ENCODE data around the gene CILP2. TPM values are rescaled to one million over a fixed set of nuclear protein-coding genes. Genes with fewer than 3 reads are reported as not detected.

The CILP2 gene
- total and polyA plus RNA-seq, 2 of the 8 experiments (the other 6 are each of a cell fraction or from before 2014, with no cell fraction given): 4.4 to 5.8 TPM

DNA sequence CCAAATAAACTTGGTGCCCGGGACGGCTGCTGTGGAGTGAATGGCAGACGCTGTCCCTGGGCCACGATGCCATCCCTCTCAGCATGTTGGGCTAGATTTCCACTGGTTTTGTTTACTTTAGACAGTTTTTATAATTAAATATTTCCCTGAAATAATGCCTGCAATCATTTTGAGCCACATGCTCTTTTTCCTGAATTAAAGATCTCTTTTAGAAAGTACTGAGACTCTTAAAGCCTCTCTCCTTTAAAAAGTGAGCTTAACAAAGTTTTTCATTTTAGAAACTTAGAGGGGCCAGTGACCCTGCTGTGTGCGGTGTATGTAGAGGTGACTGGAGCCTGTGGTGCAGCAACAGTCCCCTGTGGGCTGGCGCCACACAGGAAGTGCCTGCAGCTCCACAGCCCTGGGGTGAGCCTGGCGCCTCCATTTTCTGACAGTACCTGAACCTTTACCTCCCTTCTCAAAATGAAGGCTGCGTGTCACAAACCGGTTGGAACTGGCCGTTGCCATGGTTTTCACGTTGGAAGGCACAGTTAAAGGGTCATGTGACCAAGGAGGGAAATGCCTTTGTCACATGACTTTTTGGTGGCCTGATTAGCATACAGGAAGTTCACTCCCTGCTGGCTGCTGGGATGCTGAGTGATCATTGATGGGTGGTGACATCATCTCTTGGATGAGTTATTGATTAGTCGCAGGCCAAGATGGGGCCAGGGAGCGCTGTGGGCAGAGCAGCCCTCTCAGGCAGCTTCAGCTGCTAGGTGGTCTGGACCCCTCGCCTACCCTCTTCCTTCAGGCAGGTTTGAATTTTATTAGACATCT is 49.0 kb upstream of the CILP2 start:
- WGBS, 2 experiments (ENCODE audit: extremely low coverage in 1 of 2, insufficient coverage in 1 of 2, insufficient read length in 1 of 2, insufficient replicate concordance in 2 of 2, low coverage in 1 of 2, low lambda C conversion rate in 2 of 2, missing lambda C conversion rate in 1 of 2): 69% methylated on average over 14 of the region's 14 CpGs; no CpG with 5 or more reads in 1 of the 2 experiments
- Histone ChIP-seq H3K14ac (ENCODE audit: insufficient read length) (no peak overlapping the region), H3K79me2 (ENCODE audit: control insufficient read depth in 1 of 2, insufficient read depth in 2 of 2, low read length in 2 of 2) (peaks cover 0 to 56% of the 10 kb centered on the region in 2 experiments; a peak in 2 of 4 replicates), H3K23ac (ENCODE audit: insufficient read length) (no peak overlapping the region), H3K9me3 (ENCODE audit: insufficient read depth in 2 of 2, low read depth in 1 of 2, low read length in 1 of 2) (no peaks in the 10 kb centered on the region), H3K56ac (replicated peaks; ENCODE audit: insufficient read length, low read depth, low read length) (no peak overlapping the region), H4K91ac (replicated peaks; ENCODE audit: insufficient read length, low read length) (peak overlapping the region; percentile 79), H3K79me1 (ENCODE audit: low read depth, low read length) (peaks cover 18% of the 10 kb centered on the region; the same call in 1 of the 2 replicates), H3K27ac (ENCODE audit: low read depth, low read length) (peak overlapping the region; percentile 67; the same call in 1 of the 2 replicates), H2AK5ac (ENCODE audit: low read depth, low read length) (peak overlapping the region; percentile 61), H3K23me2 (ENCODE audit: low read depth, low read length) (no peaks in the 10 kb centered on the region), H4K8ac (ENCODE audit: extremely low read depth, insufficient read depth, low read length) (no peak overlapping the region; the same call in 1 of the 2 replicates), H3K4ac (replicated peaks; ENCODE audit: insufficient read length, low read depth, low read length) (no peak overlapping the region), H3K9ac (replicated peaks in 1 of 4; ENCODE audit: extremely low read depth in 1 of 4, low read depth in 3 of 4, low read length in 3 of 4) (peak overlapping the region in 3 of 4 experiments; percentile 12 to 42 (median 41); a peak in 3 of 7 replicates), H4K5ac (ENCODE audit: insufficient read length, low read depth, low read length) (no peak overlapping the region), H3K4me1 (replicated peaks in 1 of 4; ENCODE audit: control insufficient read depth in 3 of 4, insufficient read depth in 4 of 4, low read length in 3 of 4) (peaks cover 11 to 28% (median 19%) of the 10 kb centered on the region in 4 experiments), H3K4me2 (ENCODE audit: insufficient read depth in 1 of 2, low read depth in 2 of 2, low read length in 2 of 2) (peak overlapping the region; percentile 22 to 45; a peak in 3 of 4 replicates), H2BK120ac (replicated peaks; ENCODE audit: low read depth, low read length) (no peak overlapping the region), H2BK12ac (ENCODE audit: low read depth, low read length) (peak overlapping the region; percentile 50; the same call in 1 of the 2 replicates), H2AFZ (ENCODE audit: low read length) (no peak overlapping the region), H2BK20ac (ENCODE audit: low read length) (no peak overlapping the region), H3K4me3 (ENCODE audit: extremely low read depth in 1 of 4, insufficient read depth in 2 of 4, low read depth in 3 of 4, low read length in 4 of 4) (peak overlapping the region in 1 of 4 experiments; percentile 11; a peak in 1 of 8 replicates), H3K18ac (ENCODE audit: extremely low read depth, low read length) (no peak overlapping the region; the same call in 1 of the 2 replicates), H3K27me3 (replicated peaks in 1 of 4; ENCODE audit: control insufficient read depth in 3 of 4, extremely low read depth in 1 of 4, insufficient read depth in 3 of 4, low read length in 3 of 4) (no peaks in the 10 kb centered on the region), H4K20me1 (replicated peaks in 1 of 2; ENCODE audit: control insufficient read depth in 1 of 2, insufficient read depth in 2 of 2, low read length in 2 of 2) (peaks cover 14 to 26% of the 10 kb centered on the region in 2 experiments), H2BK5ac (ENCODE audit: low read depth, low read length) (peak overlapping the region; percentile 88), H3K36me3 (ENCODE audit: control insufficient read depth in 2 of 4, insufficient read depth in 4 of 4, low read length in 3 of 4) (peaks cover 4 to 13% (median 6%) of the 10 kb centered on the region in 4 experiments; a peak in 5 of 8 replicates), H2BK15ac (ENCODE audit: low read length) (no peak overlapping the region)
- peak; percentile 100 for FAIRE-seq
- POLR2A ChIA-PET (ENCODE audit: partially characterized antibody): interaction anchor here (0.9 to 4.3 kb wide), 12 partner anchors 14 to 170 kb away, joined by 3 to 44 read pairs (median 6); partner anchors contain the start of gene GATAD2A
- CTCF ChIA-PET (ENCODE audit: partially characterized antibody): interaction anchor here (0.6 to 9.8 kb wide), 23 partner anchors 8 to 264 kb away, joined by 3 to 146 read pairs (median 7); partner anchors contain the start of gene GATAD2A
- peak; percentile 70 to 87 for DNase-seq (ENCODE audit: low read depth in 1 of 2, low spot score in 2 of 2)
- TF ChIP-seq SP4 (IDR thresholded peaks at IDR 0.05; ENCODE audit: low read length) (peak; percentile 97), CREB1 (IDR thresholded peaks at IDR 0.05) (peak; percentile 67), SIX5 (IDR thresholded peaks at IDR 0.05; ENCODE audit: low read depth, low read length) (no peak), TAF1 (IDR thresholded peaks at IDR 0.05; ENCODE audit: low read depth, low read length) (peak; percentile 64; the same call in 1 of the 2 replicates), CBX8 (IDR thresholded peaks at IDR 0.05; ENCODE audit: borderline replicate concordance, low read depth, low read length) (no peak), MAFK (IDR thresholded peaks at IDR 0.05; ENCODE audit: low read depth, low read length) (no peak), HDAC2 (IDR thresholded peaks at IDR 0.05; ENCODE audit: borderline replicate concordance in 1 of 2, low read depth in 2 of 2, low read length in 2 of 2) (peak; percentile 49 to 70; a peak in 2 of 4 replicates)
- TF ChIP-seq, protein P1, sequence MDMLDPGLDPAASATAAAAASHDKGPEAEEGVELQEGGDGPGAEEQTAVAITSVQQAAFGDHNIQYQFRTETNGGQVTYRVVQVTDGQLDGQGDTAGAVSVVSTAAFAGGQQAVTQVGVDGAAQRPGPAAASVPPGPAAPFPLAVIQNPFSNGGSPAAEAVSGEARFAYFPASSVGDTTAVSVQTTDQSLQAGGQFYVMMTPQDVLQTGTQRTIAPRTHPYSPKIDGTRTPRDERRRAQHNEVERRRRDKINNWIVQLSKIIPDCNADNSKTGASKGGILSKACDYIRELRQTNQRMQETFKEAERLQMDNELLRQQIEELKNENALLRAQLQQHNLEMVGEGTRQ (IDR thresholded peaks at IDR 0.05; ENCODE audit: low read length): peak; percentile 98
- TF ChIP-seq, protein P2, sequence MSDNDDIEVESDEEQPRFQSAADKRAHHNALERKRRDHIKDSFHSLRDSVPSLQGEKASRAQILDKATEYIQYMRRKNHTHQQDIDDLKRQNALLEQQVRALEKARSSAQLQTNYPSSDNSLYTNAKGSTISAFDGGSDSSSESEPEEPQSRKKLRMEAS (IDR thresholded peaks at IDR 0.05): peak; percentile 35; the same call in 1 of the 2 replicates

All from H1 (cell line).